ENCODE results near the gene NOL7.

Gene NOL7

GRCh38 chr6:13600036-13600435 lies 15.1 kb upstream of the NOL7 start:
- no peak for DNase-seq

GRCh38 chr6:13604135-13604534 lies 11.0 kb upstream of the NOL7 start:
- DNase-seq = no peak

- no peak for DNase-seq
Measured at GRCh38 chr6:13604546-13605416, 10.4 kb upstream of the NOL7 start.

GRCh38 chr6:13605634-13606033 lies 9.5 kb upstream of the NOL7 start:
- no peak for DNase-seq

DNA sequence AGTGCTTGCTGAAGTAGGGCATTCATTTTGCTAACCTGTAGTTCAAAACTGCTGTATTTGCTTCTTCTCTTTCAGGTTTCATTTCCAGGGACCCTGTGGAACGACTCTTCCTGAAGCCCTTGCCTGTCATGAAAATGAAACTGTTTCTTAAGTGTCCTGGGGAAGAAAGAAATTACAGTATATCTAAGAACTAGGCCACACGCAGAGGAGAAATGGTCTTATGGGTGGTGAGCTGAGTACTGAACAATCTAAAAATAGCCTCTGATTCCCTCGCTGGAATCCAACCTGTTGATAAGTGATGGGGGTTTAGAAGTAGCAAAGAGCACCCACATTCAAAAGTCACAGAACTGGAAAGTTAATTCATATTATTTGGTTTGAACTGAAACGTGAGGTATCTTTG lies 3.4 kb upstream of the NOL7 start:
- no peak for DNase-seq

DNA sequence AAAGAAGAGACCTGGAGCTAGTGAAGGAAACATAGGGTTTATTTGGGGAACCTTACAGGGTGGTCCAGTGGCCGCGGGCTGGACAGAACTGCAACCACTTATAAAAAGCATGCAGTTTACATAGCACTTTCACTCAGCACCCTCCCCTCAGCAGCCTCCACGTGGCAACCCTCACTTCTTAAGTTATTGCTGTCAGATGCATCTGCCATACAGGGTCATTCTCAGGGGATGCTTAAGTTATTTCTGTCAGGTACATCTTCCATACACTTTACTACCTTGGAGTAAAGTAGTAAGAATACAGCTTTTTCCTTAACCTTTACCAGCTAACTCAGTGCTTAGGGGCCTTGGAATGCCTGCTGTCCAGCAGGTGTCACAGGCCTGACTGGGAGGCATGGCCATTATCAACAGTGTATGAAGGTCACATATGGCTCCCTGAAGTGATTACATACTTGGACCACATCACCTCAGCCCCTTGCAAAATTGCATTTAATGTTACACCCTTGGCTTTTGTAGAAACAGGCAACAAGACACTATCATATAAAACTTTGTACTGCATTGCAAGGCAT lies 2.0 kb upstream of the NOL7 start:
- no peak for DNase-seq

GRCh38 chr6:13614126-13614925 lies 809 bp upstream of the NOL7 start:
- DNase-seq = no peak

- DNase-seq = no peak
Measured at GRCh38 chr6:13615792-13616120, 621 bp downstream of the NOL7 start.

DNA sequence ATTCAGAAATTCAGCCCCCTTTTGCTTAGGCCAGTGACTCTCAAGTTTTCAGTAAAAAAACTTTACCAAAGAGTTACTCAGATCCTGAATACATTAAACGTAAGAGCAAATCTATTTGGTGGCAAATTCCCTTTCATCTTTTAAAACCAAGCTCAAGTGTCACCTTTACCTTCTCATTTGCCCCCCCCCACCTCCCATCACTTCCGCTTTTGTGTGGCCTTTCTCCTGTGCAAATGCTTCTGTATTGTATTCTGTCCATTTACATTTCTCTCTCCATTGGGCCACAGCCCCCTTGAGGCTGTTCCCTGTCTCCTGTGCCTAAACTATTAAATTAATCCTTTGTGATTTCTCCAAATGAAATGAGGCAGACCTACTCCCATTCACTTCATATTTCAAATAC lies 1.9 kb downstream of the NOL7 start:
- DNase-seq = no peak

DNA sequence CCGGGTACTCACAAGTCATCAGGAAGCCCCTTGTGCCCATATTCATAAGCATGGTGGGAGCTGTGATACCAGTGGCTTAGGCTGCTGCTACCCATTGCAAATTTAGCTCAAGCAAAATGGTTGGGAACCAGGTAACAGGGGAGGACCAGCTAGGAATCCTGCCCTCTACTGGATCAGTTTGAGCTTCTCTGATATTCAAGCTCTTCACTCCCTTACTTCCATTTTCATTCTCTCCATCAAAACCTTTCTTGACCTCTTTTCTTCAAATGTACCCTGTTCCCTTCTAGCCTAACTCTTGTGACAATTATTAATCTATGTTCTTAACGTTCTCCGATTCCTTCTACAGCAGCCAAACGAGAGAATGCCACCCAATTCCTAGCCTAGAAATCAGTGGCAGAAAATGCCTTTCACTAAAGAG lies 9.7 kb downstream of the NOL7 start:
- no peak for DNase-seq

DNA sequence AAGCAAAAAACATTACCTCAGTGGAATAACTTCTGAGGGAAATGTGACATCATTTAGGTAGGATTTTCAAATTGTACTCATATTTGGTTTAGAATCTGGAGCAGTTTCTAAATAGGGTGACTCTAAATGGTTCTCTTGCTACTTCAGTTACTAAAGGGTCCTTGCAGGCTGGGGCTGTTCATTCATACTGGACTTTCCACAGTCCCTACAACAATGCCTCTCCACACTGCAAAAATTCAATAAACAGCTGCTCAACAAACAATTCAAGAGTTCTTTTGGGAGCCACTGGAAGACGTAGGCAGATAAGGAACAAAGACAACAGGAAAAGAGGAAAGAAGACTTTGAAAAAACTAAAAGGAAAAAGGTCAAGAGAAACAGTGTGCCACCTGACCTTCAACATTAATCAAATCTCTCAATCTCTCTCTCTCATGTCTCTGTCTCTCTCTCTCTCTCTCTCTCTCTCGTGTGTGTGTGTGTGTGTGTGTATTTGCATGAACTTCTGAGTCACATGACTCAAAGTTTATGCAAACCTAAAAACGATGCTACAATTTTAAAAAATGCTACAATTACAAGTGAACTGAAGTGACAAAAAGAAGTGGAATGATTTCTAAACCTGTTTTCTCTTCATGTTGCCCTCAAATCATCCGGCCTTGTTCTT lies 14.5 kb downstream of the NOL7 start:
- no peak for DNase-seq

- no peak for DNase-seq
Measured at GRCh38 chr6:13630499-13630898, 15.4 kb downstream of the NOL7 start.

DNA sequence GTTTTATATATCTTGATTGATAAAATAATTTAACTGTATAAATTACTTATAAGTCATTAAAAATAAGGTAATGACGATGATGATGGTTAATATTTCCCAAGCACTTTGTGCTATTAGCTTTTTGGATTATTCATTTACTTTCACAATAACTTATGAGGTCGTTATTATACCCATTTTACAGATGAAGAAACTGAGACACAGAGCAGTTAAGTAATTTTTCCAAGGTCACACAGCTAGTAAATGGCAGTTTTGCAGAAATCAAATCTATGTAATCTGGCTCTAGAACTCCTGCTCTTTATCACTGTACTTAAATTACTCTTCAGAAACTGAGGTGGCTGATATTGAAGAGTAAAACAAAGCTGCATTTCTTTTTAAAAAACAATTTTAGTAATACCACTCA lies 18.2 kb downstream of the NOL7 start:
- DNase-seq = no peak

GRCh38 chr6:13635948-13636658 lies 21.0 kb downstream of the NOL7 start:
- DNase-seq = no peak

- DNase-seq = no peak
Measured at GRCh38 chr6:13638014-13638413, 22.9 kb downstream of the NOL7 start.

GRCh38 chr6:13638626-13639025 lies 23.5 kb downstream of the NOL7 start:
- no peak for DNase-seq

DNA sequence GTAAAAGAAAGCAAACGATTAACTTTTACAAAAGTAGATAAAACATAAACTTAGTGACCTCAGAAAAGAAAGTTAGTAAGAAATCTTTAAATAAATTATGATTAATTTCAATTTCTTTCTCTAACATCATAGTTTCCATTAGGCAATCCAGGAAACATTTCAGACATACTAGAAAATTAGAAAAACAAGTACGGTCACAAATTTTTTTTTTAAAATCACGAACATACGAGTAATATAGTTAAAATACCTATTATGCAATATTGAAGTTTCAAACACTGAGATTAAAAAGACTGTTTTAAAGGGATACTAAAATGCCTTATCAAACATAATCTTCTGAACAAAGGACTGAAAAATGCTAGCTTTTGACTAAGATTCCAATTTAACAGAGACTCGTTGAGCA lies 26.2 kb downstream of the NOL7 start:
- no peak for DNase-seq

DNA sequence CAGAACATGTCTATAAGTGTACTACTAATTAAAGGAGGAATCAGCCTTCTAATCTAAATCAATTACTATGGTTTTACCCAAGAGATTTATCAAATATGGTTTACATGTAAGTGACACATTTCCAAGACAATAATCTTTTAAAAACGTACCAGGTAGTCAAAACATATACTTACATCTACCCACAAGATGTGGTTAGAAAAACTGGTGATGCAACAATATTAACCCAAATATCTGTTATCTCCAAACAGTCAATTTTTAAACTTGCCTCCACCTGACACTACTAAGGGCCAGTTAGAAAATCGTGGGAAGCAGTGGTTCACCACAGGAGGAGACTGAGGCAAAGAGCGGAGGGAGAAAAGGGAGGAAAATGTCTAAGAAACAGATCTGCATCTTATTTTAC lies 28.0 kb downstream of the NOL7 start:
- DNase-seq = no peak

GRCh38 chr6:13648850-13649249 lies 33.7 kb downstream of the NOL7 start:
- DNase-seq = no peak

DNA sequence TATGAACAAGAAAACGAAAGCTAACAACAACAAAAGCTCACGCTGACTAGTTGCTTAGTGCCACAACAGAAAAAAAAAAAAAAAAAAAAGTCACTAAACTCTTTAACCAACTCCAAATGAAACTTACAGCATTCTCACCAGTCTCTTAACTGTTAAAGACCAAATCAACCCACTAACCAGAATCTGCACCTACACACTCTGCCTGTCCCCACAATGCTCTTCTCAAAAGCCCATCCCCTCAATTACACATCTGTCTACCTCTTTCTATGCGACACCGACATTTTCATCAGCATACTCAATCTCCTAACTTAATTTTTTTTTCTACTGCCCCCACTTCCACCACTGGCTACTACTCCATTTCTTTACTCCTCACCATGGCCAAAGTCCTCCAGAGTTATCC lies 34.3 kb downstream of the NOL7 start:
- no peak for DNase-seq

GRCh38 chr6:13653296-13653695 lies 38.2 kb downstream of the NOL7 start:
- DNase-seq = no peak

DNA sequence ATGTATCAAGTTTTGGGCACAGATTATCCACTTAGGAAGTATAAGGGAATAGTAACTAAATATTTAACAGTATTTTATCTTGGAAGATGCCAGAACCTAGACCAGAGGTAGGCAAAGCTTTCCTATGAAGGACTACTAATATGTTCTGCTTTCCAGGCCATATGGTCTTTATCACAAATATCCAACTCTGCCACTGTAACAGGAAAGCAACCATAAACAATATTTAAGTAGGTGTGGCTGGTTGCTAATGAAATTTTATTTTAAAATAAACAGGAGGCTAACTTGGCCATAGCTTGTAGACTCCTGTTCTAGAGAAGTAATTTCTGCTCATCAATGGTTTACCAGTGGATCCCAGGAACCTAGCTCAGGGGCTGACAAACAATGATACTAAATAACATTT lies 39.4 kb downstream of the NOL7 start:
- no peak for DNase-seq

- no peak for DNase-seq
Measured at GRCh38 chr6:13655700-13656099, 40.6 kb downstream of the NOL7 start.

Measured in NCI-H446 treated with DMSO at 0.1 percent for 48 hours (cell line).